Mesendoderm (in vitro differentiated cells): ENCODE measurements around the gene AMN. TPM values are rescaled to one million over a fixed set of nuclear protein-coding genes. Genes with fewer than 3 reads are reported as not detected.
"Not testable (repeated sequence)": the region's sequence is repeated elsewhere in the genome, so short reads cannot be mapped to it uniquely, and the experiment has no call there.

Experiments
- DNase-seq: peaks from one replicate; pipeline ENCODE4 v3.0.0; 2013
- H2AK5ac ChIP-seq: 2 replicates; pipeline ENCODE4 v1.6.1; 2013; ENCODE audit warnings: low read length, inconsistent platforms
- H2BK120ac ChIP-seq: 2 replicates; pipeline ENCODE4 v1.6.1; 2013; ENCODE audit warnings: low read depth, mild to moderate bottlenecking, low read length, moderate library complexity, mixed read lengths
- H2BK15ac ChIP-seq: replicated peaks from 2 replicates; pipeline ENCODE4 v1.6.1; 2013; ENCODE audit warnings: low read depth, mild to moderate bottlenecking, moderate library complexity
- H2BK5ac ChIP-seq: 2 replicates; pipeline ENCODE4 v1.6.1; 2013; ENCODE audit warnings: low read length, inconsistent platforms
- H3K18ac ChIP-seq: 2 replicates; pipeline ENCODE4 v1.6.1; 2013; ENCODE audit warnings: mild to moderate bottlenecking, low read length, mixed read lengths
- H3K23ac ChIP-seq: one replicate; pipeline ENCODE4 v1.6.1; 2013; ENCODE audit warnings: low read length
- H3K27ac ChIP-seq: 2 replicates; pipeline ENCODE4 v1.5.1; 2013; ENCODE audit warnings: low read depth, mild to moderate bottlenecking, inconsistent platforms, low read length, moderate library complexity
- H3K27me3 ChIP-seq: 2 replicates; pipeline ENCODE4 v1.6.1; 2013; ENCODE audit warnings: low read length, control low read depth, mild to moderate bottlenecking, inconsistent platforms; ENCODE audit not compliant: insufficient read depth, poor library complexity
- H3K36me3 ChIP-seq: 2 replicates; pipeline ENCODE4 v1.6.1; 2013; ENCODE audit warnings: low read length, inconsistent platforms; ENCODE audit not compliant: control insufficient read depth, insufficient read depth
- H3K4ac ChIP-seq: one replicate; pipeline ENCODE4 v1.6.1; 2013; ENCODE audit warnings: low read depth, mild to moderate bottlenecking, low read length, moderate library complexity
- H3K4me1 ChIP-seq: 2 replicates; pipeline ENCODE4 v1.6.1; 2013; ENCODE audit warnings: low read depth, low read length, inconsistent platforms; ENCODE audit not compliant: control insufficient read depth
- H3K4me2 ChIP-seq: 2 replicates; pipeline ENCODE4 v1.6.1; 2013; ENCODE audit warnings: low read length
- H3K4me3 ChIP-seq: 2 replicates; pipeline ENCODE4 v1.5.1; 2013; ENCODE audit warnings: mild to moderate bottlenecking, low read length
- H3K56ac ChIP-seq: one replicate; pipeline ENCODE4 v1.6.1; 2013; ENCODE audit warnings: low read length
- H3K79me1 ChIP-seq: 2 replicates; pipeline ENCODE4 v1.6.1; 2013; ENCODE audit warnings: low read length, inconsistent platforms
- H3K79me2 ChIP-seq: 2 replicates; pipeline ENCODE4 v1.6.1; 2013; ENCODE audit warnings: mild to moderate bottlenecking, low read length; ENCODE audit not compliant: control insufficient read depth, insufficient read depth
- H3K9ac ChIP-seq: 2 replicates; pipeline ENCODE4 v1.6.1; 2013; ENCODE audit warnings: low read length, inconsistent platforms
- H4K5ac ChIP-seq: one replicate; pipeline ENCODE4 v1.6.1; 2013; ENCODE audit warnings: low read length
- H4K8ac ChIP-seq: one replicate; pipeline ENCODE4 v1.6.1; 2013; ENCODE audit warnings: low read depth, mild to moderate bottlenecking, control low read depth, low read length, moderate library complexity
- WGBS: extraction: QIAGEN DNeasy Blood & Tissue Kit; methylation state at CpG from one replicate; pipeline ENCODE4 v1.1.7; 2013; ENCODE audit warnings: low lambda C conversion rate, missing lambda C conversion rate; ENCODE audit not compliant: insufficient coverage; ENCODE audit errors: extremely low coverage; 5-methylcytosine and 5-hydroxymethylcytosine counted together
- polyA plus RNA-seq, 2 experiments: library from polyadenylated mRNA; stranded (reverse); fragments of 200-250 nt; gene quantifications; one replicate each; pipeline ENCODE4 v1.2.3, GENCODE V29; 2013

AMN gene
- 0.42 TPM for polyA plus RNA-seq (2013, experiment 1 of 2)
- polyA plus RNA-seq (2013, experiment 2 of 2): 0.27 TPM

GRCh38 chr14:102922490-102923200, at the start of gene AMN:
Gene AMN, plus strand, starts transcription at chr14:102922663. Its CDS starts 26 bp downstream, at chr14:102922689.
- Histone ChIP-seq H4K5ac (no peak within 1 kb of the TSS), H2BK5ac (no peak within 1 kb of the TSS), H3K4me3 (no peak within 1 kb of the TSS), H3K27ac (no peak within 1 kb of the TSS), H3K9ac (no peak within 1 kb of the TSS), H3K4me1 (peaks cover 2% of the 10 kb centered on the region), H4K8ac (no peak within 1 kb of the TSS), H2AK5ac (no peak within 1 kb of the TSS), H3K79me1 (no peaks in the 10 kb centered on the region), H3K18ac (no peak within 1 kb of the TSS), H3K27me3 (no peaks in the 10 kb centered on the region), H3K4ac (no peak within 1 kb of the TSS), H2BK15ac (no peak within 1 kb of the TSS), H3K4me2 (no peak within 1 kb of the TSS), H3K23ac (no peak within 1 kb of the TSS), H3K56ac (no peak within 1 kb of the TSS), H3K36me3 (no peaks in the 10 kb centered on the region), H3K79me2 (no peaks in the 10 kb centered on the region), H2BK120ac (no peak within 1 kb of the TSS)
- no peak for DNase-seq
- WGBS: no CpG with 5 or more reads among the region's 56 CpGs

GRCh38 chr14:102873131-102873530, 49.3 kb upstream of the AMN start:
- H3K9ac ChIP-seq: no peak overlapping the region
- H2BK120ac ChIP-seq: no peak overlapping the region
- H2AK5ac ChIP-seq: no peak overlapping the region
- no peak overlapping the region for H4K8ac ChIP-seq
- H2BK5ac ChIP-seq: no peak overlapping the region
- H3K79me2 ChIP-seq: no peaks in the 10 kb centered on the region
- H2BK15ac ChIP-seq: no peak overlapping the region
- DNase-seq: no peak
- no peak overlapping the region for H3K4me2 ChIP-seq
- H3K56ac ChIP-seq: no peak overlapping the region
- H3K27me3 ChIP-seq: no peaks in the 10 kb centered on the region
- WGBS: no CpG with 5 or more reads among the region's 7 CpGs
- no peak overlapping the region for H3K18ac ChIP-seq
- H3K79me1 ChIP-seq: no peaks in the 10 kb centered on the region
- no peaks in the 10 kb centered on the region for H3K4me1 ChIP-seq
- no peak overlapping the region for H3K23ac ChIP-seq
- no peak overlapping the region for H4K5ac ChIP-seq
- no peak overlapping the region for H3K4ac ChIP-seq
- no peak overlapping the region for H3K27ac ChIP-seq
- H3K4me3 ChIP-seq: no peak overlapping the region
- H3K36me3 ChIP-seq: no peaks in the 10 kb centered on the region

- H4K5ac ChIP-seq: no peak overlapping the region
- H3K79me2 ChIP-seq: no peaks in the 10 kb centered on the region
- H3K18ac ChIP-seq: no peak overlapping the region
- no peak overlapping the region for H3K4ac ChIP-seq
- no peak overlapping the region for H3K23ac ChIP-seq
- WGBS: no CpG with 5 or more reads among the region's 7 CpGs
- H3K4me3 ChIP-seq: no peak overlapping the region
- no peaks in the 10 kb centered on the region for H3K27me3 ChIP-seq
- no peaks in the 10 kb centered on the region for H3K36me3 ChIP-seq
- no peaks in the 10 kb centered on the region for H3K4me1 ChIP-seq
- no peak overlapping the region for H3K56ac ChIP-seq
- H3K27ac ChIP-seq: no peak overlapping the region
- no peak overlapping the region for H2AK5ac ChIP-seq
- no peak overlapping the region for H2BK120ac ChIP-seq
- no peak overlapping the region for H2BK5ac ChIP-seq
- H4K8ac ChIP-seq: no peak overlapping the region
- no peak overlapping the region for H2BK15ac ChIP-seq
- H3K9ac ChIP-seq: no peak overlapping the region
- no peaks in the 10 kb centered on the region for H3K79me1 ChIP-seq
- H3K4me2 ChIP-seq: no peak overlapping the region
- no peak for DNase-seq
Measured at GRCh38 chr14:102873546-102874061, 48.9 kb upstream of the AMN start.

- no peak overlapping the region for H3K27ac ChIP-seq
- no peak overlapping the region for H4K5ac ChIP-seq
- H3K27me3 ChIP-seq: no peaks in the 10 kb centered on the region
- H3K4me1 ChIP-seq: no peaks in the 10 kb centered on the region
- WGBS: no CpG with 5 or more reads among the region's 2 CpGs
- no peak overlapping the region for H2BK15ac ChIP-seq
- no peak overlapping the region for H2AK5ac ChIP-seq
- no peak overlapping the region for H3K4me3 ChIP-seq
- H3K4me2 ChIP-seq: no peak overlapping the region
- H2BK120ac ChIP-seq: no peak overlapping the region
- H3K79me1 ChIP-seq: no peaks in the 10 kb centered on the region
- H3K23ac ChIP-seq: no peak overlapping the region
- no peak for DNase-seq
- H3K4ac ChIP-seq: no peak overlapping the region
- no peak overlapping the region for H2BK5ac ChIP-seq
- H3K18ac ChIP-seq: no peak overlapping the region
- H3K79me2 ChIP-seq: no peaks in the 10 kb centered on the region
- H3K9ac ChIP-seq: no peak overlapping the region
- H4K8ac ChIP-seq: no peak overlapping the region
- no peaks in the 10 kb centered on the region for H3K36me3 ChIP-seq
- H3K56ac ChIP-seq: no peak overlapping the region
Measured at GRCh38 chr14:102875652-102876051, 46.8 kb upstream of the AMN start.

- H3K79me2 ChIP-seq, H3K27me3 ChIP-seq, H3K9ac ChIP-seq, H3K4ac ChIP-seq, H3K18ac ChIP-seq, H3K4me1 ChIP-seq, H3K4me2 ChIP-seq, H3K36me3 ChIP-seq, H4K8ac ChIP-seq, DNase-seq, H2BK15ac ChIP-seq, H3K79me1 ChIP-seq, H2BK120ac ChIP-seq, H3K4me3 ChIP-seq, H3K23ac ChIP-seq, H2AK5ac ChIP-seq, H4K5ac ChIP-seq, H2BK5ac ChIP-seq, H3K56ac ChIP-seq, H3K27ac ChIP-seq: not testable (repeated sequence)
- WGBS: no CpG with 5 or more reads among the region's 10 CpGs
Measured at GRCh38 chr14:102877511-102877910, 45.0 kb upstream of the AMN start.
